ENCODE measurements around the gene PLPP4.
"Not testable (repeated sequence)": the region's sequence is repeated elsewhere in the genome, so short reads cannot be mapped to it uniquely, and the experiment has no call there.

Gene PLPP4

GRCh38 chr10:120492346-120492745, 35.3 kb downstream of the PLPP4 start:
- DNase-seq, result no peak

DNA sequence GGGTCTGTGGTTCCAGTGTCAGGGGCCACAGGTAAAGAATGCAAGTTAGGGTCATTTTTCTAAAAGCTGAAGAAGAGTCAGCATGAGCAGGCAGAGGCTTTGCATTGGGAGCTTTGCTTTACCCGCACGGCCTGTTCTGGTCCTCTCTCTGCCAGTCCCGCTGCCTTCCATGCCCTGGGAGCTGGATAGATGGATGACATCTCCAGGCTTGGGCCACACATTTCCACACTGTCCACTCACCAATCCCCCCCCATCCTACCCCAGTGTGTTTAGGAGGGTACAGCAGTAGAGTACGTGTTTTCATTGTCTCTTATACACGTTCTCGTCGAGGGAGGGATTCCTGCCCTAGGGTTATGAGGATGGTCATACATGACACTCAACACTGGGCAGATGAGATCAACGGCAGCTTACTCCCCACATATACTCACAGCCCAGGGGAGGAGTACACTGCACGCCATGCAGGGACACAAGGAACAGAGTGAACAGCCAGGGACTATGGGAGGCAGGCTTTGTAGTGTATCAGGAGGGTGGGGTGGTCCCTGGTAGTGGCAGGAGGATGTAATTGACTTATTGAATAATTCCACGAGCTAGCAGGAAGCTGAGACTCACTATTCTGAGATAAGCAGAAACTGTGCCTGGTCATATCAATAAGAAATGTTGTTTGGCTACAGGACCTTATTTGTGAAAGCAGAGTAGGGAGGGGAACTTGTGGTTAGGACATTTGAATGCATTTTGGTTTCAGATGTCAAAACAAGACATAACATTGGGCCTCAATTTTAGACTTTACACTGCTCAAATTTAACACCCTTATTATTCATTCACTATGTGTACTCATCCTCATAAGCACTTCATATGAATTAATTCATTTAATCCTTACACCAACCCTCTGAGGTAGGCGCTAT, 36.6 kb downstream of the PLPP4 start:
- no peak for DNase-seq

- DNase-seq, result no peak
These were observed 37.3 kb downstream of the PLPP4 start for GRCh38 chr10:120494313-120494710.

DNA sequence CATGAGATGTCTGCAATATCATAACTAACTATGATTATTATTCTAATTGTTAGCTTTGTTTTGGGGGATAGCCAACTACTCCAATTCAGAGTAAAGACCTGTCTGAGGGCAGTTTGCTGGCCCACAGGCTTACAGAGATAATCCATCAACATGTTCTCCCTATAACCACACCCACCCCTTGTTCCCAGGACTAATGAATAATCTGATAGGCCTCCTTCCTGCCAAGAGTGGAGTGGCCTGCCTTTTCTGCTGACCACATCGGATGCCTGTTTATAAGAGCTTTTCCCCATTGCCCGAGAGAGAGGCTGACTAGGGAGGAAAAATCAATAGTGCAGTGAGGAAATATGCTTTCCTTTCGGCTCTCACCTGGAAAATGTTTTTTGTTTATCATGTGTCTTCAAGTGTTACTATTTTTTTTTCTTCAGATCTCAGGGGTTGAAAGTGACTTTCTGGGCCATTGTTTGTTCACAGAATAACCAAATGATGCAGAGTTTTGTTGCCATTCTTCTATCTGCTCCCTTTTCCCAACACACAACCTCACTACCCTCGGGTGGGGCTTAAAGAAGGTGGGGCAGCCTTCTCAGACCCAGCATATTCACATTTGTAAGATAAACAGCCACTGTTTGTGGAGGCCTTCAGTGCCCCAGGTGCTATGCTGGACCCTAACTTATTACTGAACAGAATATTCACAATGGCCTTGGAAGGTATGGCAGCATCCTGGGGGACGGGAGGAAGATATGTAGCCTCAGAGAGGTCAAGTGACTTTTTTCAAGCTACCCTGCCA, 38.4 kb downstream of the PLPP4 start:
- DNase-seq, result no peak

GRCh38 chr10:120499883-120500282, 42.9 kb downstream of the PLPP4 start:
- DNase-seq, result no peak

GRCh38 chr10:120503689-120504088, 46.7 kb downstream of the PLPP4 start:
- DNase-seq, result no peak

DNA sequence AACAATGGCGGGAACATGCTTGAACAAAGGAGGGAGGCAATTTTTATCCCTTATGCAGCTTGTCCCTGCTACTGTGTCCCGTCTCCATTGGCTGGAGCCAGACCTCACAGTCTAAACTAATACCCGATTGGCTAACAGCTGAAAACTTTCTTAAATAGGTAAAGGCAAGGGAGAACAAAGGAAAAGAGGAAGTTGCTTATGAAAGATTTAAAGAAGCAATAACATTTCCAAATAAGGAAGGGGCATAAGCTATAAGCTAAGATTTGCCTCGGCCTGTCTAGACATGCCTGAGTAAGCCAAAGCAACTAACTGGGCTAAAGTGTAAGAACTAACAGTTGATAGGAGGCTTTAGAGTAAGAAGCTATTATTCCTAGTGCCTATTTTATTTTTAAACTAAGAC, 47.2 kb downstream of the PLPP4 start:
- not testable (repeated sequence) for DNase-seq

DNA sequence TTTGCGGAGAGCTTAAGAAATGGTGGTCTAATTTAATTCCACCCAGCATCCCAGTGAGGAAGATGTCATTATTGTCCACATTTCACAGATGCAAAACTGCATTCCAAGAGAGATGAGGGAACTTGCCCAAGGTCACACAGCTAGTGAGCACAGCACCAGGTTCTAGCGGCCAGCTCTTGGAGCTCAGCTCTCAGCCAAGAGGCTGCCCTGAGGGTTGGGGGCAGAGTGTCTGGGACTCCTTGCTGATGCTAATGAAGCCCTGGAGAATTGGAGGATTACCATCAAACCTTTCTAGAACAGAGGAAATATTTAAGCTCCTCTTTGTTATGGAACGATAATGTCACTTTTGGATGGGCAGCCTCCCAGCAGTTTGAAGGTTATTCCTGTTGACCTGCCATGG, 48.0 kb downstream of the PLPP4 start:
- no peak for DNase-seq

GRCh38 chr10:120505866-120506265, 48.8 kb downstream of the PLPP4 start:
- DNase-seq, result no peak

GRCh38 chr10:120506674-120507073, 49.6 kb downstream of the PLPP4 start:
- DNase-seq, result no peak

- DNase-seq, result no peak
These were observed 50.1 kb downstream of the PLPP4 start for GRCh38 chr10:120507175-120507574.

- no peak for DNase-seq
These were observed 50.6 kb downstream of the PLPP4 start for GRCh38 chr10:120507651-120508050.

DNA sequence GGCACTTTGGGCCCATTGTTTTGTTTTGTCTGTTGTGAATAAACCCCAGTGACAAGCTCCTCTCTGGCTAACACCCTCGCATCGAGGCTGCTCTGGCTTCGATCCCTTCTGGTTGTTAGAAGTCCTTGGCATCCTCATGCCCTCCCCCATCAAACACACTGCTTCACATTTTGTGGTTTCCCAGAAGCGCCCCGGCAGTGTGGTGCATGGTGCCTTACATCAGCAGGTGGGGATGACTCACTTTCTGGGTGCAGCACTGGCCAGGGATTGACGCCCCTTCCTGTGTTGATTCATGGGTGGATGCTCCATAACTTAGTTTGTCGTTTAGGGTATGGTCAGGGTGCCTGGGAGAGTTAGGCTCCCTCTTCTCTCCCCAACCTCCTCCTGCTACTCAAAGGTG, 51.4 kb downstream of the PLPP4 start:
- DNase-seq, result no peak

GRCh38 chr10:120508966-120509365, 51.9 kb downstream of the PLPP4 start:
- no peak for DNase-seq

DNA sequence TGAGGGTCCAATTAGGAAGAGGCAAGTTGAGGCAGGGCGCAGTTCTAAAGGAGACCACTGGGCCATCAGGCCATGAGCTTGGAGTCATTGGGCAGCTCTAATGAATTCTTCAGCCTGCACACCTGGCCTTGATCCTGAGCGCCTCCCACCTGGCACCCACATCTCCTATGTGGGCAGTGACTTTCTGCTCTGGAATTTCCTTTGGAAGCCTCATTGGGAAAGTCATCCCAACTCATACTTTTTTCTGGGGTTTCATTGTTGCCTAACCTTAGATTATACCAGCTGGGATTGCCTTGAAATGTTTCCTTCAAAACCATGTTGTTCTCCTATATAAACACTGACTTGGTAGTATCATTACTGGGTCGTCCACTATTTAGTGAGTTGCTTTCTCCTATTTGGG, 54.1 kb downstream of the PLPP4 start:
- DNase-seq, result no peak

- no peak for DNase-seq
These were observed 56.3 kb downstream of the PLPP4 start for GRCh38 chr10:120513307-120513796.

- no peak for DNase-seq
These were observed 57.1 kb downstream of the PLPP4 start for GRCh38 chr10:120514035-120514620.

- DNase-seq, result no peak
These were observed 57.9 kb downstream of the PLPP4 start for GRCh38 chr10:120514959-120515358.

DNA sequence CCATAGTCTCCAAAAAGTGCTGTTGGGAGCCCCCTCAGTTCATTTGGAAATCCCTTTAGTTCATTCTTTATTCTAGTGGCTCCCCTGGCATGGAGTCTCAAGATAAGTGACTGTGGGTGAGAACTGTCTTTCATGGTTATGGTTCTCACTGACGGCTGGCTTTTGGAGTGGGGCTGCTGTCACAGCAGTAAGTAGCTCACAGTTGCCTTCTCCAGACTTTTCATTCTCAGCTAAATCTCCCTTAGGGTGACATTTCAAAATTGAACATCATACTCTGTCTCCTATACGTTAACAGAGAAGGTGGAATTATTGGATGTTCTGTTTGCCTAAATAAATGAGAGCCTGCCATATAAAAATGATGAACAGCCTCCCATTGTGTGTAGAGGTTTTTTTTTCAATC, 58.7 kb downstream of the PLPP4 start:
- DNase-seq, result no peak

- DNase-seq, result no peak
These were observed 59.4 kb downstream of the PLPP4 start for GRCh38 chr10:120516426-120516825.

- no peak for DNase-seq
These were observed 60.2 kb downstream of the PLPP4 start for GRCh38 chr10:120517196-120517595.

DNA sequence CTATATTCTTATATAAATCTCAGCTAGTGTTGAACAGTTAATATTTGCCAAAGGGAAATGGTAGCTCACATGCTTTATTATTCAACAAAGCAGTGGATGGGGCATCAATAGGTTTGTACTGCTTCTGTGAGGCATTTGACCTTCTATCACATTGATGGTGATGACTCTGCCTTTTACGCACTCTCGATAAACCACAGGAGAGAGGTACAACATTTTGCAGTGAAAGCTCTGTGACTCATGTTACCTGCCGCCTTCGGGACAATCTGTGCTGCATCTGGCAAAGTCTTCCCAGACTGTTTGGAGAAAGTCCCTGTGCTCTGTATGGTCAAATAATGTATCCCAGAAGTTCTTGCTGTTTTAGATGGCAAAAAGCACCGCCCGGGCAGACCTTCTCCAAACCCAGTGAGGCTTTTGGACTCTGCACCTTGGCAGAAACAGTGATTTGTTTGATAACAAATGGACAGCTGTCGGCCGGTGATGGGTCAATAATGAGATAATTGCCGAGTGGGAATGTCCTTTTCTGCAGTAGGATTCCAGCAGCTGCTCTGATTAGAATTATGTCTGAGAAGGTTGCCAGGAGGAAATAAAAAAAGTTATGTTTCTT, 61.0 kb downstream of the PLPP4 start:
- no peak for DNase-seq

DNA sequence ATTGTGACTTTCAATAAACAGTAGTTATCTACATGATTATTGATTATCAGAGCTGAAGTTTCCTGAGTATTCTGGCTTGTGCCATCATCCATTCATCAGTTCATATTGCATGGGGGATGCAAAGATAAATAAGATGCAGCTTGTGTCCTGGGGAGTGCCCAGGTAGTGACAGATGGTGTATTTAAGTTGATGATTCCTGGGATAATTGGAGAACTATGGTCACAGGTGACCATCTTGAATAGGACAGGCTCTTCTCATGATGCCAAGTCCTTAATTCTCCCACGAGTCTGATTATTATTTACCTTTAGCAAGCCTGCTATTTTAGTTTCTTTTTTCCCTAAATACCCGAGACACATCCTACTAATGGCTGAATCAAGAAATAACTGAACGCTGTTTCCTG, 64.9 kb downstream of the PLPP4 start:
- DNase-seq, result no peak
